Measurements from ENCODE around the gene LRRC2. TPM values are rescaled to one million over a fixed set of nuclear protein-coding genes. Genes with fewer than 3 reads are reported as not detected.

Gene LRRC2
- total and polyA plus RNA-seq, 2 donors (not counting 3 experiments of a cell fraction or from before 2014, with no cell fraction given), result 0.14 to 0.73 TPM

DNA sequence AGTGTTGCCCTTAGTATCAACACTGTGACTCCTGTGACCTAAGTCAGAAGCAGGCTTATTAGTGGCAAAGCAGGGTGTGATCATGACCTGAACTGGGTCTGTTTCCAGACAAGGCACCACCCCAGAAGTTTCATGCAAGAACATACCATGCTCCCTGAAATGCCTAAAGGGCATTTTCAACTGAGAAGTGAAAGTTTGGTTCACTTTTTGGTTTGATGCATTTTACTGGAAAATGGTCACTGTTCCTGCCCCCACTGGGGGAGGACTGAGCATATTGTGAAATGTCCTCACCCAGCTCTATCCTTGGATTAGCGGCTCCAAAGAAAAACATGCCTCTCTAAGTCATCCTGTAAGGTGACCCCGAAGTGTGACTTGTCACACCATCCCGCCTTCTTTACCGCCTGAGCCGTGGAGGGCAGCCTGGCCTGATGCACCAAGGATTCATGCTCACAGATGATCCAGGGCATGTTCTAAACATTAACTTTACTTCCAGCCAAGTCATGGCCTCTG is 43.2 kb upstream of the LRRC2 start:
- Histone ChIP-seq H3K9me3 (replicated peaks; ENCODE audit: control insufficient read depth, insufficient read depth, low read length) (no peaks in the 10 kb centered on the region), H3K36me3 (ENCODE audit: control insufficient read depth in 2 of 2, extremely low read depth in 1 of 2, insufficient read depth in 2 of 2, low read length in 2 of 2) (no peaks in the 10 kb centered on the region), H3K9ac (replicated peaks; ENCODE audit: extremely low read depth, insufficient read depth, low read length) (no peak overlapping the region), H3K9me1 (replicated peaks; ENCODE audit: control insufficient read depth, extremely low read depth, insufficient read depth, low read length) (no peaks in the 10 kb centered on the region), H3K4me3 (replicated peaks in 1 of 3; ENCODE audit: insufficient read depth in 1 of 3, low read depth in 1 of 3, low read length in 3 of 3) (no peak overlapping the region), H3K27ac (ENCODE audit: insufficient read depth, low read depth, low read length) (no peak overlapping the region), H4K20me1 (replicated peaks; ENCODE audit: control insufficient read depth, extremely low read depth, insufficient read depth, low read length) (no peaks in the 10 kb centered on the region), H2AFZ (ENCODE audit: low read depth, low read length) (no peak overlapping the region), H3K79me2 (ENCODE audit: control insufficient read depth, insufficient read depth, low read length) (no peaks in the 10 kb centered on the region), H3K4me2 (ENCODE audit: insufficient read depth, low read length) (no peak overlapping the region), H3K4me1 (ENCODE audit: control insufficient read depth, extremely low read depth, insufficient read depth, low read length) (no peaks in the 10 kb centered on the region), H3K27me3 (ENCODE audit: control insufficient read depth in 2 of 2, insufficient read depth in 2 of 2, low read length in 2 of 2) (peaks cover 3 to 5% of the 10 kb centered on the region in 2 experiments)
- dilution Hi-C loops (cut with MboI; ENCODE audit: extremely low pct_ligation_motif_present, low sequenced_read_pairs) (no loop called here), intact Hi-C loops (cut with micrococcal nuclease) (no loop called here)
- DNase-seq (ENCODE audit: low read depth, low spot score) (no peak), FAIRE-seq (no peak)
- POLR2A ChIA-PET, result no interaction called here
- CTCF ChIA-PET, result interaction anchor here (1.7 kb wide), 1 partner anchor 121 kb away, joined by 4 read pairs; no protein-coding TSS in a partner anchor
- no peak for TF ChIP-seq MAX (IDR thresholded peaks at IDR 0.05; ENCODE audit: insufficient read depth, insufficient read length)
- TF ChIP-seq EZH2 (IDR thresholded peaks at IDR 0.05; ENCODE audit: borderline replicate concordance, low read depth, low read length, severe bottlenecking), result no peak
- TF ChIP-seq MYC (IDR thresholded peaks at IDR 0.05; ENCODE audit: low read depth, low read length), result no peak
- no peak for TF ChIP-seq FOS (IDR thresholded peaks at IDR 0.05; ENCODE audit: borderline replicate concordance, insufficient read depth, low read length)
- no peak for TF ChIP-seq JUN (IDR thresholded peaks at IDR 0.05; ENCODE audit: borderline replicate concordance, insufficient read depth, insufficient read length, low read depth)
- no peak for TF ChIP-seq GATA2 (IDR thresholded peaks at IDR 0.05; ENCODE audit: insufficient read depth, insufficient read length, low read depth, low read length)
- TF ChIP-seq POLR2AphosphoS5 (IDR thresholded peaks at IDR 0.05; ENCODE audit: insufficient read depth, low read depth, low read length), result no peak
- no peak for TF ChIP-seq CTCF (IDR thresholded peaks at IDR 0.05; ENCODE audit: extremely low read depth in 1 of 2, insufficient read depth in 1 of 2, low read depth in 1 of 2, low read length in 2 of 2)
- TF ChIP-seq POLR2A (IDR thresholded peaks at IDR 0.05; ENCODE audit: low read depth, low read length), result no peak
- BruUV-seq (replicated peaks), result no TSS peak
